Activated CD8-positive, alpha-beta memory T cell treated with anti-CD3 and anti-CD28 coated beads, Interleukin-2, amount 50 U/mL, for 24 hours (primary cell): ENCODE data around the gene SLC5A10.

Source experiments
- DNase-seq: peaks from one replicate; pipeline ENCODE4 v3.0.0-alpha.2; 2020; ENCODE audit errors: extremely low read depth

Gene SLC5A10

GRCh38 chr17:19002805-19003542, 51.0 kb downstream of the SLC5A10 start:
- DNase-seq: no peak

DNA sequence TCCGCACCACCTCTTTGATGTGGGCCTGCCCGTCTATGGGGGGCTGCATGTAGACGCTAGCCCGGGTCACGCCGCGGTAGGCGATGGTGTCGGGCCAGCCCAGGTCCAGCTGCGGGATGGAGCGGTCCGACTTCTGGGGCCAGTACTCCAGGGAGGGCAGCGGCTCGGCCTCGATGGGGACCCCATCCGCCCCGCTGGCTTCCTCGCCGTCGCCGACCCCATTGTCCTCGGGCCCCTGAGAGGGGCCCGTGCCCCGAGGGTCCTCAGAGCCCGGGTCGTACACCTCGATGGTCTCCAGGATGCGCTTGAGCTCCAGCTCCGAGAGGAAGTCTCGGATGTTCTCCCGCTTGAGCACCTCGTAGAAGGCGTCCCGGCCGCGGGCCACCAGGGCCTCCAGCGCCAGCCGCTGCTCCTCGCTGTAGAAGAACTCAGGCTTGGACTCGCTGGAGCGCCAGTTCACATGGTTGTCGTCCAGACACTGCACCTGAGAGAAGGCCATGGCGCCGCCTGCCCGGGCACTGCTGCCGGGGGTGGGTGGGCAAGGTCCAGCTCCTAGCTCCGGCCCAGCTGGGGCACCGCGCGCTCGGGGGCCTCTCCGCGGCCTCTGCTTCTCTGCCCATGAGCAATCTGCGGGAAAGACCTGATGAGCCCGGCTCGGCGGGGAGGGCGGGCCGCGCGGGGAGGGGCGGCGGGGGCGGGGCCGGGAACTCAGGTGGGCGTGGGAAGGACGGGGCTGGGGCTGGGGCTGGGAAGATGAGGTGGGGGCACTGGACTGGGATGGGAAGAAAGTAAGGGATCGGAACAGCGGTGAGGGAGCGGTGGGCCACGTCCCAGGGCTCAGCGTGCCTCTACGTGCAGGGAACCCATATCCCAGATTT, 51.8 kb downstream of the SLC5A10 start:
- DNase-seq: no peak

GRCh38 chr17:19004421-19005136, 52.6 kb downstream of the SLC5A10 start, which contains the start of gene FAM83G:
TSS of gene FAM83G (minus strand) at chr17:19004764. CDS start at chr17:19004041, 723 bp downstream.
- peak; percentile 70 for DNase-seq

DNA sequence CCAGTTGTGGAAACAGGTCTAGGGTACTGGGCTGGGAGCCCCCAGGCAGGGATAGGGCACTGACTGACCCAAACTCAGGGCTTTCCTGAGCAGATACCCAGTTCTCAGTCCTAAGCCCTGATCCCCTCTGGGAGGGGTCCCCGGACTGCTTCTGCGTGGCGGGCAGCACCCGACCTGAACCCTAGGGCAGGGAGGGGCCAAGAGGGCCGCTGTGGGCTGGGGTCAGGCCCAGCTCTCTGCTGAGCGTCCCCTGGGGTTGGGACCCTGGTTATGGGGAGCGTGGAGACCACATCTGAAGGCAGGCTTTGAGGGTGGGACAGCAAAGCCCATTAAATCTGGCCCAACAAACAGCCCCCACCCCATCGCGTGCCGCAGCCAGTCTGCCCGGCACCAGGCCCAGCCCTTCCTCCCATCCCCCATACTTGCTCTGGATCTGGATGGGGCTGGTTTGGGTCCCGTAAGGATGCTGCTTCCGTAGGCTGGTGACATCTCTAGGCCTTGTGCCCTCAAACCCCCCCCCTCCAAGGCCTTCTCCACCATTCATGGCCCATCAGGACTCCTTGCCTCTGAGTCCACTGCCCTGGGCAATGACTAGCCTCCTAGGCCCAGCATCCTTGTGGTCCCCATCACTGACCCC, 53.3 kb downstream of the SLC5A10 start:
- no peak for DNase-seq

DNA sequence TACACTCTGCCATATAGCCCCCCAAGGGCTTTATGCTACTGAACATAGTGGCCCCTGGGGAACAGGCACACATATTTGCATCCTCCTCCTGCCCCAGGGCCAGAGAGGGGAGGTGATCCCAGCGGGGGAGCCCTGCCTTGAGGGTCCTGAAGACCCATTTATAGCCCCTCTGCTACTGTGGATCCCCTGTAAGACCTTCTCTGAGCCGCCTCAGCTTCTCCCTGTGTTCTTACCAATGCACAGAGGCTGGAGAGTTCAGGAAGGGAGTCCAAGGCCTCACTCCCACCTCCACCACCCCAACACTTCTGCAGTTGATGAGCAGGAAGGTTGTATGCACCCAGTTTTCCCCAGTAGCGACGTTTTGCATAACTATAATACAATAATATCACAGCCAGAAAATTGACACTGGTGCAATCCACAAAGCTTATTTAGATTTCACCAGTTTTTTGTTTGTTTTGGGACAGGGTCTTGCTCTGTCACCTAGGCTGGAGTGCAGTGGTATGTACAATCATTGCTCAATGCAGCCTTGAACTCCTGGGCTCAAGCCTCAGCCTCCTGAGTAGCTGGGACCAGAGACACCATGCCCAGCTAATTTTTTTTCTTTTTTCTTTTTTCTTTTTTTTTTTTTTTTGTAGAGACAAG, 53.9 kb downstream of the SLC5A10 start:
- no peak for DNase-seq

- DNase-seq: no peak
These were observed 54.7 kb downstream of the SLC5A10 start for GRCh38 chr17:19006698-19007097.

DNA sequence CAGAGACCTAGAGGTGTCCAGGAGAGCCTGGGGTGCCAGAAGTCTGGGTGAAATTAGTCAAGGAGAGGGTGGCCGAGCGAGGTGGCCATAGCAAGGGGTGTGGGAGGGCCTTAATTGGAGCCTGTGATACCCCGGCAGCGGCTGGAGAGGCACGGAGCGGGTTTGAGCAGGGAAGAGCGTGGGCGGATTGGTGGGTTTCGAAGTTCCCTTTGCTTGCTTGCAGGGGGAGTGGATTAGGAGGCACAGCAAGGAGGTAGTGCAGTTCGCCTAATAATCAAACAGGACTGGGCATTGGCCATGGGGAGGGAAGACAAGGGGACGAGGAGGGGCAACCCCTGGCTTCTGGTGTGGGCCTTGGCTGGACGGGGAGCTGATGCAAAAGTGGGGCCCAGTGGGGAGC, 58.0 kb downstream of the SLC5A10 start:
- no peak for DNase-seq

- no peak for DNase-seq
These were observed 59.0 kb downstream of the SLC5A10 start for GRCh38 chr17:19010729-19011505.

GRCh38 chr17:19011581-19011980, 59.6 kb downstream of the SLC5A10 start:
- DNase-seq: no peak

- no peak for DNase-seq
These were observed 60.5 kb downstream of the SLC5A10 start for GRCh38 chr17:19012171-19013080.

DNA sequence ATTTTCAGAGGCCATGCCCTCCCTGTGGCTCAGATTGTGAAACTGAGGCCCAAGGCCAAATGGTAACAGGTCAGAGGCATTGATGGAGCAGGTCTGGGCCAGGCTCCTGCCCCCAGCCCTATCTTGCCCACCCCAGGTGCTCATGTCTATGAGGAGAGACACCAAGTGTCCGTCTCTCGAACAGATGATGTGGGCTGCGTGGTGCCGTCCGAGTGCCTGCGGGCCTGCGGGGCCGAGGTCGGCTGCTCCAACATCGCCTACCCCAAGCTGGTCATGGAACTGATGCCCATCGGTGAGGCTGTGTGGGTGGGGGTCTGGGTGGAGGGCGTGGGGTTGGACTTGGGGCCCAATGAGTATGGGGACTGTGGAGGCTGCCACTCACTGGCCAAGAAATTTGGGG, 61.3 kb downstream of the SLC5A10 start:
- no peak for DNase-seq

- DNase-seq: no peak
These were observed 62.1 kb downstream of the SLC5A10 start for GRCh38 chr17:19013806-19014627.

DNA sequence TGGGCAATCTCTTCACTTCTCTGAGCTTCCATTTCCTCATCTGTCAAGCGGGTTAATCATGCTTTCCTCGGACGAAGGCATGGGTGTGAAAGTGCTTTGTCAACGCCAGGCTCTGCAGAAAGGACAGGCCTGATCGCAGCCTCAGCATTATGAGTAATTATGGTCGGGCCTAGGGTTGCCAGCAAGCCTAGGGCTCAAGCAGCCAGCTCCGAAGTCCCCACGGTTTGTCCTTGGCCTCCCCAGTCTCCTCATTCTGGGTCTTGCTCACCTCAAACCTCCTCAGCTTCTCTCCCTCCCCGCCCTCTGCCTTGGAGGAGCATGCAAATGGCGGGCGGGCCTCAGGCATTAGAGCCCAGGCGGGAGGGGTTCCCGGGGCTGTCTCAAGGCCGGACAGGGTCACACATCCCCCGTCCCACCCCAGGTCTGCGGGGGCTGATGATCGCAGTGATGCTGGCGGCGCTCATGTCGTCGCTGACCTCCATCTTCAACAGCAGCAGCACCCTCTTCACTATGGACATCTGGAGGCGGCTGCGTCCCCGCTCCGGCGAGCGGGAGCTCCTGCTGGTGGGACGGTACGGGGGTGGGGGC, 62.8 kb downstream of the SLC5A10 start:
- no peak for DNase-seq

- DNase-seq: no peak
These were observed 63.5 kb downstream of the SLC5A10 start for GRCh38 chr17:19015428-19015827.

- DNase-seq: no peak
These were observed 64.3 kb downstream of the SLC5A10 start for GRCh38 chr17:19016297-19016696.

DNA sequence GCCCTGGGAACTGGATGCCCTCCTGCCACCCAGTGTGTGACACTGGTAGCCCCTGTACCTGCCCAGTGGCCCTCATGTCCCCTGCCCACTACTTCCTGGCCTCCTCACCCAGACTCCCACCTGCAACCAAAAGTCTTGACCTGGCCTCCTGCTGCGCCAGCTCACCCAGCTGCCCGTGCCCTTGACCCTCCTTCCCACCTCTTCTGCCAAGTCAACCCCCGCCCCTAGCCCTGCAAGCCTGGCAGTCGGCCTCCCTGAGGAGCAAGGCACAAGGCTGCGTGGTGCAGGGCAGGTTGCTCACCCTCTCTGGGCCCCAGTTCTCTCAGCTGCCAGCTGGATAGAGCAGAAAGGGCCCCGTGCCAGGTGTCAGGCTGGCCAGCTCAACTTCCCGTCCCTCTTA, 64.9 kb downstream of the SLC5A10 start:
- DNase-seq: no peak

GRCh38 chr17:19017401-19017800, 65.4 kb downstream of the SLC5A10 start:
- DNase-seq: no peak
